GF-D8 (cell line): ENCODE data around the gene LZTFL1.

Experiments
- DNase-seq: peaks from one replicate; lab custom pipeline; 2025; lab: John Stamatoyannopoulos, UW

LZTFL1 gene

DNA sequence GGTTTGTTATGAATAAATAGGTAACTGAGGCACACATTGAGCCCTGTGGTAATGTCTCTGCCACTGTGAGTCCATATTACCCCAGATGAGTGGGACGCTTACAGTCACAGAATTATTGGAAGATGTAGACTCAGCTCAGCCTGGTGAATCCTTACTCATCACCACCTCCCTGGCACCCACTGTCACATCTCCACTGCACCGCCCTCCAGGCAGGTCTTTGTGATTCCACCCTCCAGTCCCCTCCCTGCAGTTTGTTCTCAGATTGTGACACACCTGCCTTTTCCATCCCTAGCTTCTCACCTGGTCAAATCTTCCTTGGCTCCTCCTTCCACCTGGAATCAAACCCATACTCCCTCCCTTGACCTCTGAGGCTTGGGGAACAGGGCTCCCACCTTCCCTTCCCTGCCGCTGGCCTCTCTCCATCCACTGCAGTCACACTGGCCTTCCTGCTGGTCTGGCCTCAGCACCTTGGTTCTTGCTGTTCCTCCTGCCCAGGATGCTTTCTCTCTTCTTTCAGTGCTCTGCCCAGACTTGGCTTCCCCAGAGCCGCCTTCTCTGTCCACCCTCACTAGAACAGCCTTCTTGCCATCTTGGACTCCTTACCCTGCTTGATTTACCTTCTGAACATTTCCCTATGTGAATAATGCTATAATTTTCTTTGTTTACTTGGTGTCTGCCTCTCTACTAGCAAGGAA is 55.0 kb downstream of the LZTFL1 start:
- no peak for DNase-seq

DNA sequence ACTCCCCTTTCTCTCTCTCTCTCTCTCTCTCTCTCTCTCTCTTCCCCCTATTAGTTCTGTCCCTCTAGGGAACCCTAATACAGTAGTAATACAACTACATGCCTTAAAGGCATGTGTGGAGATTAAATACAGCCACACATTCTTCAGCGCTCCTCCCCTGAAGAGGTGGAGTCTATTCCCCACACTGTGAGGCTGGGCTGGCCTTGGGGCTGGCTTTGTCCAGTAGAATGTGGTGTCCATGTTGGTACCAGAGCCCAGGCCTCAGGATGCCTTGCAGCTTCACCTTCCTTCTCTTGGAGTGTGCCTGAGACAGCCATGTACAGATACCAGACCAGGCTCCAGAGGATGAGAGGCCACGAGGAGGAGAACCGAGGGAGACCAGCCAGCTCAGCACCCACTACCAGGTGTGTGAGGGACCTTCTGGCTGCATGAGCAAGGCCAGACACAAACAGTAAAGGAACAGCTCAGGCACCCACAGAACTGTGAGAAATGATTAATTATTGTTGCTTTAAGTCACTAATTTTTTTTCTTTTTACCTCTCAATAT is 56.2 kb downstream of the LZTFL1 start:
- DNase-seq: no peak

DNA sequence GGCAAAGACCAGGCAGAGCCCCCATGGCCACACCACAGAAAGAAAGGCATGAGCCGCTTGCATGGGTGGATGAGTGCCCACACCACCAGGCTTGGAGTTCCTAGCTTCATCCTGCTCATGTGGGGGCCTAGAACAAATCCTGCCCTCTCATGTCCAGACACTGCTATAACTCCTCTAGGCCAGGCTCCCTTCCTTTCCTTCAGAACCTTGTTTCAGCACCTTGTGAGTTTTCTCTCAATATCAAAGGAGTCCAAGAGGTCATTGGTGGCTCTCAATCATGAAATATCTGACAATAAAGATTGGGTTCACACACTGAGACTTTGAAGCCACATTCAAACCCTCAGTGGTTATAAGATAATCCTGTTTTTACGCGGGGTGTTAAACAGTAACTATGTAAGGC is 58.3 kb downstream of the LZTFL1 start:
- no peak for DNase-seq

DNA sequence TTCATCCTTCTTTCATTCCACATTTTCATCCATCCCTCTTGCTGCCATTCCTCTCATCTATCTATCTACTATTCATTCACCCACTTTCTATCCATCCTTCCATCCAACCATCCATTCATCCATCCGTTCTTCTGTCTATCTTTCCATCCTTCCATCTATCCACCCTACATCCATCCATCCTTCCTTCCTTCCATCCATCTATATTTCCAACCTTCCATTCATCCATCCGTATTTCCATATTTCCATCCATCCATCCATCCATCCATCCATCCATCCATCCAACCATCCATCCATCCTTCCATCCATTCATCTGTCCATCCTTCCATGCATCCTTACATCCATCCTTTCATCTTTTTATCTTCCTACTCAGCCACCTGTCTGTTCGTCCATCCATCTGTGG is 59.5 kb downstream of the LZTFL1 start:
- DNase-seq: no peak

DNA sequence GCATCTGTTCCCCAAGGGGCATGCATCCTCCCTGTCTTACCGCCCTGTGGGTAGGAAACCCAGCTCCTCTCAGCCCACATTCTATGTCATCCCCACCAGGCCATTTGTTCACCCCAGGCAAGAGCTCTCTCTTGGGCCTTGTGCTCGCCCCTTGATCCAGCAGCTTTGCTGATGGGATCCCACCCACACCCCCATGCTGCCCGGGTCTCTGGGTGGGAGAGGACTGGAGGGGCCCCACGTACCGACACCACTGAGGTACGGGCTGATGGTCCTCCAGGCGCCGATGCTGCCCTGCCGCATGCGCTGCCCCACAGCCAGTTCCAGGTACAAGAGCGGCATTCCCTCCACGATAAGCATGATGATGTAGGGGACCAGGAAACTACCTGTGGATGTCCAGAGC is 60.1 kb downstream of the LZTFL1 start:
- no peak for DNase-seq

DNA sequence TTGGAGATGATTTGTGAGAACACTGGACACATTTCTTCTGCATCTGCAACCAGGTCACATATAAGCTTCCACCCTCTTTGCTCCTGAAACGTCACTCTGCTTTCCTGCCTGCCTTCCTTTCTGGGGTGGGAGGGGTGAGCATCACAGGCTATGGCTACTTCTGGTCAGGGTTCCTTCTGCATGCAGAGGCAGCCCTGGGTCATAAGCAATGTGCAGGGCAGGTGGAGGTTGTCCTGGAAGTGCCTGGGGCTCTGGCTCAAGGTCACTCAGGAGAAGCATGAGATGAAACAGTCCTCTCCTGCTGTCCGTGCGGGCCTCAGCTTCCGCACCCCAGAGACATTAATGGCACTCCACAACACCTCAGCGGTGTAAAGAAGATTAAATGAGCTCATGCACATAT is 60.6 kb downstream of the LZTFL1 start:
- no peak for DNase-seq

DNA sequence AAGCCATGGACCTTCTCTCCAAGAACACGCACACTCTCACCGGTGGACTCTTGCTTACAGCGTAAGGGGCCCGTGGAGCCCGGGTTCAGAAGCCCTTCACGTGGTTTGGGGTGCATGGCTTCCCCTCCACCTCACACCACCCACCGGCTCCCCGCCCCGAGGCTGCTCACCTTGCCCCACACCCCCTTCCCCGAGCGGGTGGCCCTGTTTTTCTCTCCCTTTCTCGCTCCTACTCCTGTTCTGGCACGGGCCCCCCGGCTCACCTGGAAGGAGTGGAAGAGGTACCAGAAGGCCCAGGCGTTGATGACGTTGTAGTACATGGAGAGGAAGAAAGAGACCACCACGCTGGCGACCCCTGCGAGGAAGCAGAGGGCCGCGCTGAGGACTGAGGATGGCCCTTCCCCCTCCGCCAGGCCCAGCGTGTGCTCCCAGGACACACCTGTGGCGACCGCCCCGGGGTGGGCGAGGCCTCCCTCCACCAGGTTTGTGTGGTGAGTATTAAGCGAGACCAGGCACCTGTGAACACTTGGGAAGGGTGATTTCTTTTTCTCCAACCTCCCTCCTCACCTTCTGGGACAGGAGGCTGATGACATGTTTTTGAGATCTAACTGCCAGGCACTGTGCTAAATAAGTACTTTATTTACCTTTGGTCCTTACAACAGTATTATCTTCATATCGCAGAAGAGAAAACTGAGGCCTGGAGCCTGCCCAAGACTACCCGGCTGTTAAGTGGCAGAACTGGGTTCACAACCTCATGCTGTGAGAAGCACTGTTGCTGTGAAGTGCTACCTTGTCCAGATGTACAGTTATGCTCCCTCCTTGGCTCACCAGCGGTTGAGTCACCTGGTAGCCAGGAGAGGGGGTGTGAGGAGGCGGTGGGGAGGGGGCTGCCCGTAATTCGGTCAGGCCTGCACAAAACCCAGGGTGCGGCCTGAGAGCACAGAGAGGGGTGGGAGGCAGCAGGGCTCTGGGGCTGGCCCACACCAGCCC is 61.9 kb downstream of the LZTFL1 start:
- DNase-seq: no peak

DNA sequence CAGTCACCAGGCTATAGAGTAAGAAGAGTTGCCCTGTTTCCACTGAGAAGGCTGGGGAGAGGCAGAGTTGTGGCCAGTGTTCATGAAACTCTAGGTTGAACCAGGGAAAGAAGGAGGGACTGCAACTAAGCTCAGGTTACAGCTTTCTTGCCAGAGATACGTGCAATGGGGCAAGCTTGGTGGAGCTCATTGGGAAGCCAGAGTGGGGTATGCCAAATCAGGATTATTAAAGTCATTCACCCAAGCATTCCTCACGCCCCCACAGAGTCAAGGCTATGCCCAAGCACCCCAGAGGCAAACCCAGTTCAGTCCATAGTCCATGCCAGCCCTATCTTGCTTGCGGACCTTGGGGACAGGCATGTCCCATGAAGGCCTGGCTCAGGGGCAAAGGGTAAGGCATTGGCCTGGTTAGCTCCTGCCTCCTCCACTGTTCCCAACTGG is 63.1 kb downstream of the LZTFL1 start:
- no peak for DNase-seq

DNA sequence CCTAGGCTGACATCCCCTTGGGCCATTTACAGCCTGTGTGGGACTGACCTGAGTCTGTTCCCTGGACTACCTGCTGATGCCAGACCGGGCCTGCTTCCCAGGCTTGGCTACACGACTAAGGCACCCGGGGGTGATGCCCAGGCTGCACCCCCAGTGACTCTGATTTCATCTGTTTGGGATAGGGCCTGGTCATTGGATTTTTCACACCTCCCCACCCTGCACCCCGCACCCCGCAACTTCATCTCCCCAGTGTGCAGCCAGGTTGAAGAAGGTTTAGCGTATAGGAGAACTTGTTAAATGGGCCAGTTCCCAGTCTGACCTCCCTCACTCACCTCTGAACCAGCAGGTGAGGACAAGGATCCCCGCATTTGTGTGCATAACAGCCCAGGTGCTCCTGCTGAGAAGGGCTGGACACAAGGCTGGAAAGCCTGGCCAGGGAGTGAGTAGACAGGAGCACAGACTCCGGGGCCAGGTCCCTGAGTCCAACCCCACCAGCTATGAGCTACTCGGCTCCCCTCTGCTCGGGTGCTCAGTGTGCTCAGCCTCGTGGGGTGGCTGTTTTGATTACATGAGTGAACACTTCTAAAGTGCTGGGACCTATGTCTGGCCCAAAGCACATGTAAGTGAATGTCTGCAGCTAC is 64.1 kb downstream of the LZTFL1 start:
- DNase-seq: no peak

DNA sequence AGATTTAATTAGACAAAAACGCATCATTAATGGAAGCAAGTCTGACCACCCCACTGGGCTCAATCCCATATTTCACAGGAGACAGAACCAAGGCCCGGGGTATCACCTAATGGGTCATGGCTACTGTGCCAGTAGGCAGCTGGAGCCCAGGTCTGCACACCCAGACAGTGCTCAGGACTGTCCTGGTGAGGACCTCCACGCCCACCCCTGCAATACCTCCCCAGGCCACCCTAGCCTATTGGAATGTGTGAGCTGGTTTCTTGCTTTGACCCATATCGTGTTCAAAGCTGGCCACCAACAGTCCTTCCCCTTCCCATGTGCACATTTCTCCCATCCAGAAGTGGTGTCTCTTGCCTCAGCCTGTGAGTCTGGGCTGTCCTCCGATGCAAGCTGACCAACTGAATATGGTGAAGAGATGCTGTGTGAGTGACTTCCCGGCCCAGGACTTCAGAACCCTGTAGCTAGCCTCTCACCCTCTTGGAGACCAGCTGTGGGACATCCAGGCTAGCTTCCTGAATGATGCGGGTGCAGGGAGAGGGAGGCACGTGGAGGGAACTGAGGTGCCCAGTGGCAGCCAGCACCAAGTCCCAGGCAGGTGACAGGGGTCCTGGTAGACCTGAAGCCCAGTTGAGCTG is 64.7 kb downstream of the LZTFL1 start:
- DNase-seq: no peak

DNA sequence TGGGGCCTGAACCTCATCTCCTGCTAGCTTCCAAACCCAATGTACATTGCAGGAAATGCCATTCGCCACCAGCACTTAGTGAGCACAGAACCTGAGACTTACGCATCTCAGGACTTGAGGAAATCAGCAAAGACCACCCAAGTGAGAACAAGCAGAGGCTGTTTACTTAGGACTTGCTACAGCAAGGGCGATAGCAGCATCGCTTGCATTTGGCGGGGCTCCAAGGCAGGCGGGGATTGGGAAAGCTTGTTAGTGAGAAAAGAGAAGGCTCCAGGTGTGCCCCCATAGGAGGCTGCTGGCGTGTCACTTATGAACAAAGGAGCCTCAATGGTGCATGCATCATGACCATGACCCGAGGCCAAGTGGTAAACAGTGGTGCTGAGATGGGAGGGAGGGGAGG is 65.3 kb downstream of the LZTFL1 start:
- DNase-seq: no peak

DNA sequence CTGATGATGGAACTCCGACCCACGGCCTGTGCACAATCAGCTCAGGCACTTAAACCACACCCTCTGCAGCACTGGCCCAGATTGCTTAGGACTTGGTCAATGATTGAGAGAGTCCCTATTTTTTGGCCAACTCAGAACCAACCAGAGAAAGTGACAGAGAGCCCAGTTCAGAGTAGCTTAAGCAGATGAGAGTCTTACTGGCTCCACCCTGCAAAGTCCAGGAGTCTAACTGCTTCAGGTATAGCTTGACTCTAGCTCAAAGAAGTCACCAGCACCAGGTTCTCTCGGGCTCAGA is 65.7 kb downstream of the LZTFL1 start:
- no peak for DNase-seq

DNA sequence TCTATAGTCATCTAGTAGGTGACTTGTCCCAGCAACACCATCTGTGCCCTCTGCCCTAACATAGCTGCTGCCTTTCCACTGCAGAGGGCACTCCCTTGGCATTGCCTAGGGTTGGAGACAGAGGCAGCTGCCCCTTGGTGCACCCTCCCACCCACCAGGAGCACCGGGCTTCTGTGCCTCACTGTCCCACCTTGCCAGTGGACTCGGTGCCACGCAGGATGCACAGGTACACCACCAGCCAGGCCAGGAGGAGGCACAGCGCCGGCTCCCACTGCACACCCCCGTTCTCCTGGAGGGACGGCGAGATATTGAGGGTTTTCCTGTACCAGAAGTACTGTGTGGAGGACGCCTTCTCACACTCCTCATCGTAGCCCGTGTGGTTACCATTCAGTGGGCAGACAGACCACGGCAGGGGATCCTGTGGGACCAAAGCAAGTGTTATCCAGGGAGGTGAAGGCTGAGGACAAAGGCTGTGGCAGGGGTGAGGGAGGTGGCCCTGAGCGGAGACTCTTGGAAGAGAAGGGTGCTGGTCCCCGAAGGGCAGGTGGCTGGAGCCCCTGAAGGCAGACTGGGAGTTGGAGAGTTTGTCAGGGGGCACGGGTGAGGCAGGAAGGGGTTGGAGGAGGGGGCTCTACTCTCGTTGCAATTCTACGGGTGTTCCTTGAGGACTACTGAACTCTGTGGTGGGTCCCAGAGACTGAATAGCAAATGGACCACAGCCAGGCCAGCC is 66.2 kb downstream of the LZTFL1 start:
- DNase-seq: no peak

DNA sequence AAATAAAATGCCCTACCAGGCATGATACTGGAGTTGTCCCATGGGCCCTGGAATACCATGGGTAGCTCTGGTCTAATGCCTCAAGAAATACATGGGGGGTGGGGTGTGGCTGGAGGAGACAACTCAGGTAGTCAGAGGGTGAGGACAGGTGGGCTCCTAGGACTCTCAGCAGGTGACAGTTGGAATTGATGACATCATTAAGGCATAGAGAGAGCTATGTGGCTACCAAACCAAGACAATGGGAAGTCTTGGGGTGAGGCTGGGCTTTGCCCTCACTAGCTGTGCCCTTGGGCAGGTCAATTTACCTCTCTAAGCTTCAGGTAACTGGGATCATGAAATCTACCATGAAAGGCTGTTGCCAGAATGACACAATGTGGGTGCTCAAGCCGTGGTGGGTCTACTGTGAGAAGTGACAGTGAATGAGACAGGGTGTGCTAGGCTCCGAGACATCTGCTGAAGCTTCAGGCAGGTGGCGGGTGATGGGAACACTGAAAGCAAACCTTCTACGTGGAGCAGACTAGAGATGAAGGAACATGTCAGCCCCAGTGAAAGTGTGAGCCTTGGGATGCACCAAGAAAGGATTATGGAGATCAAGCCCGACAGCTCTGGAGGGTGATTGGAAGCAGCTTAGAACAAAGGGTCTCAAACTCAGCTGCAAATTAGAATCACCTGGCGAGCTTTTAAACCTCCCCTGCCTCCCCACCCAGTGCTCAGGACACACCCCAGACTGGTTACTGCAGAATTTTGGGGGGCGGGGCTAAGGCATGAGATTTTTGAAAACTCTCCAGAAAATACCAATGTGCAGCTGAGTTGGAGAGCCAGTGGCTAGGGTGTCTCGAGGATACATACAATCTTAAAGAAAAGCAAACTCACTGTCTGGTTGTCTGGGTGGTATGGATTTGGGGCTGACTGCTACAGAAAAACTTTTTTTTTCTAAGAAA is 67.1 kb downstream of the LZTFL1 start:
- DNase-seq: no peak

DNA sequence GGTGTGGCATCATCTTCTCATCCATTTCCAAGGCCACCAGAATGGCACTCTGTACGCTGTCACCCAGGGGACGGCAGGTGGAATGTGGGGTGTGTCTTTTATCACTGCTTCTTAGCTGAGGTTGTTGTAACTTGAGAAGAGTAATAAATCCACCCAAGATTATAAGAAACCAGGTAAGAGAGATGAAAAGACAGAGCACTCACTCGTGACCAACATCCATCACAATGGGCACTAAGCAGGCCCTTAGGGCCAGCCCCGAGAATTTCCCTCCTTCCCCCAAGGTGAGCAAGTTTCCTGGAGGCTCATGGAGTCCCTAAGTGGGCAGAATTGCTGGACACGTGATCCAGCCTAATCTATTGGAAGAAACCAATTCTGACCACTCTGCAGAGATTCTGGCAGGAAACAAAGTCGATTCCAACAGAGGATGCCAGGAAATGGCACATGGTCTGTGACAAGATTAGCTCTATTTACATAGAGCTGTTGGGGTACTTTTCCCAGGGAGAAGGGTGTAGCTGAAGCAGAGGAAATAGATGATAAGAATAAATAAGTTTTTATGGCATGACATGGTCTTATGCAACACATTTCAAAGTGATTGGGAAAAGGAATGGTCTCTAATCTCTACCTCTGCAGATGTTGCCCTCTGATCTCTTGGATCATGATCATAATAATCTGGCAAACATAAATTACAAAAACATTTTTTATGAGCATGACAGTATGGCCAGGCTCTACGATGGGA is 68.0 kb downstream of the LZTFL1 start:
- no peak for DNase-seq
